ENCODE data around the gene PRKCH. TPM values are rescaled to one million over a fixed set of nuclear protein-coding genes. Genes with fewer than 3 reads are reported as not detected.

The PRKCH gene
- 6.5 and 7.9 TPM in 2 replicates for total RNA-seq

DNA sequence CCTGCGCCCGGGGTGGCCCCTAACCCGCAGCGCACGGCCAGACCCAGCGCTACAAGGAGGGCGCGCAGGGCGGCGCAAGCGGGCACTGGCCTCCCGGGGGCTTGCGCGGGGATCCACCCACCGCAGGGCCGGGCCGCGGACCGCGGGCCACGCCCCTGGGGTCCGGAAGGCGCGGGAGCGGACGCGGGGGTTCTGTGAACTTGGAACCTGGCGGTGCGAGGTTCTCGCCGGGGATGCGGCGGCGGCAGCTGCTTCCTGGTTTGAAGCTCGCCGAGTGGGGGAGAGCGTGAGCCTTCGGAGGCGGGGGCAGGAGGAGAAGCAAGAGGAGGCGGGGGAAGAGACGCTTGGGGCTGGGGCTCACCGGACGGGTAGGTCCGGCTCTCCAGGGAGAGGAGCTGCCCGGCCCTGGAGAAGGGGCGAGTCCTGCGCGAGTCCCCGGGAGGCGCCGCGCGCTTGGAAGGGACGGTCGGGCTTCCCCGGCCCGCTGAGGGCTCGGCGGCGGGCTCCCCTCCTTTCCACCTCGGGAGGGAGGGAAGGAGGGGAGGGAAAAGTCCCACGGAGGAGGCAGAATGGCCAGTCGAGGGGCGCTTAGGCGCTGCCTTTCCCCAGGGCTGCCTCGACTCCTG, at the start of gene PRKCH:
PRKCH (plus strand) TSS at position 195 of the 626 bp plus-strand sequence. CDS start 523 bp downstream, outside the sequence.

GRCh38 chr14:61281186-61281947, 40.0 kb upstream of the PRKCH start, which contains the start of gene TMEM30B:
TMEM30B (minus strand) TSS chr14:61281338; CDS start chr14:61281147, 191 bp downstream.

Other genes starting within 250 kb of the PRKCH start
- 6.3 and 6.4 TPM in 2 replicates for gene TMEM30B, start 40.2 kb upstream of the PRKCH start, total RNA-seq